Endothelial cell of umbilical vein (primary cell): ENCODE data around the gene DHRS12.

Experiments
- EZH2 ChIP-seq: IDR thresholded peaks from 2 replicates; pipeline ENCODE4 v1.6.1; 2012; ENCODE audit warnings: borderline replicate concordance, low read depth, mild to moderate bottlenecking, moderate library complexity, low read length, inconsistent platforms; ENCODE audit not compliant: severe bottlenecking
- GATA2 ChIP-seq: IDR thresholded peaks from 2 replicates; pipeline ENCODE4 v1.7.0; 2011; ENCODE audit warnings: low read depth, mild to moderate bottlenecking, moderate library complexity, mixed read lengths, low read length; ENCODE audit not compliant: insufficient read length, insufficient read depth
- MYC ChIP-seq: IDR thresholded peaks from one replicate; pipeline ENCODE4 v1.6.1; 2011; ENCODE audit warnings: mild to moderate bottlenecking, low read depth, low read length
- POLR2A ChIP-seq: IDR thresholded peaks from 2 replicates; pipeline ENCODE4 v1.6.1; 2012; ENCODE audit warnings: low read depth, mild to moderate bottlenecking, control low read depth, low read length
- POLR2AphosphoS5 ChIP-seq: IDR thresholded peaks from 2 replicates; pipeline ENCODE4 v1.6.1; 2012; ENCODE audit warnings: low read depth, mild to moderate bottlenecking, control low read depth, low read length, moderate library complexity; ENCODE audit not compliant: insufficient read depth
- TF ChIP-seq, protein P1 (sequence below), 2 donors: IDR thresholded peaks; 1 replicate in 1 of 2; 2 replicates in 1 of 2; pipeline ENCODE4 v1.5.1; 2011; ENCODE audit warnings: low read length in 2 of 2, mild to moderate bottlenecking in 2 of 2, moderate library complexity in 2 of 2, control low read depth in 1 of 2, inconsistent platforms in 1 of 2, low read depth in 1 of 2; ENCODE audit not compliant: insufficient read depth in 1 of 2; ENCODE audit errors: extremely low read depth in 1 of 2

DNA sequence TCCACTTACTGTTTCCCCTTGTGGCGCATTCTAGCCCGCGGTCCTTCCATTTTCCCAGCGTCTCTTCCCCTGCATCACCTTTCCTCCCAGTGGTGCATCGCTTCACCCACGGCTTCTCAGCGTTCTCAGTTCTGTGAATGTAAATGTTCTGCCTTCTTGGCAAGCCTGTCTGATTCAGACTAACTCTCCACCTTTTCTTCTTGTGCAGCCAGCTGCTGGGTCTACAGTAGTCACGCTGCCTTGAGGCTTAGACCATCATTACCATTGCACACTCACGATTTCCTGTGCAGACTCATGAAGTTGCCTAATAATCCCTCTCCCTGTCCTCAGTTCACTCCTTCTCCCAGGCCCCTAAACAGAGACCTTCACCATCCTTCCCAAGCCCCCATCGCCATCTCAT lies 75.0 kb downstream of the DHRS12 start:
- TF ChIP-seq, protein P1, sequence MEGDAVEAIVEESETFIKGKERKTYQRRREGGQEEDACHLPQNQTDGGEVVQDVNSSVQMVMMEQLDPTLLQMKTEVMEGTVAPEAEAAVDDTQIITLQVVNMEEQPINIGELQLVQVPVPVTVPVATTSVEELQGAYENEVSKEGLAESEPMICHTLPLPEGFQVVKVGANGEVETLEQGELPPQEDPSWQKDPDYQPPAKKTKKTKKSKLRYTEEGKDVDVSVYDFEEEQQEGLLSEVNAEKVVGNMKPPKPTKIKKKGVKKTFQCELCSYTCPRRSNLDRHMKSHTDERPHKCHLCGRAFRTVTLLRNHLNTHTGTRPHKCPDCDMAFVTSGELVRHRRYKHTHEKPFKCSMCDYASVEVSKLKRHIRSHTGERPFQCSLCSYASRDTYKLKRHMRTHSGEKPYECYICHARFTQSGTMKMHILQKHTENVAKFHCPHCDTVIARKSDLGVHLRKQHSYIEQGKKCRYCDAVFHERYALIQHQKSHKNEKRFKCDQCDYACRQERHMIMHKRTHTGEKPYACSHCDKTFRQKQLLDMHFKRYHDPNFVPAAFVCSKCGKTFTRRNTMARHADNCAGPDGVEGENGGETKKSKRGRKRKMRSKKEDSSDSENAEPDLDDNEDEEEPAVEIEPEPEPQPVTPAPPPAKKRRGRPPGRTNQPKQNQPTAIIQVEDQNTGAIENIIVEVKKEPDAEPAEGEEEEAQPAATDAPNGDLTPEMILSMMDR (IDR thresholded peaks at IDR 0.05; ENCODE audit: extremely low read depth in 1 of 2, insufficient read depth in 1 of 2, low read depth in 1 of 2, low read length in 2 of 2), result no peak
- no peak for TF ChIP-seq EZH2
- TF ChIP-seq MYC, result no peak
- no peak for TF ChIP-seq POLR2A
- no peak for TF ChIP-seq POLR2AphosphoS5
- no peak for TF ChIP-seq GATA2
